Activated CD8-positive, alpha-beta T cell treated with anti-CD3 and anti-CD28 coated beads for 36 hours (primary cell): Measurements from ENCODE around the gene CAPN5. TPM values are rescaled to one million over a fixed set of nuclear protein-coding genes. Genes with fewer than 3 reads are reported as not detected.

Experiments used
- ATAC-seq: fragments of 200-7000 bp; cut with Tn5 transposase; one replicate; pipeline ENCODE4 v1.10.0; 2021; ENCODE audit warnings: mild to moderate bottlenecking, moderate library complexity
- CTCF ChIA-PET: fragments of 350-600 bp; sonication (Branson Sonifier 250); formaldehyde crosslinking; loops from one replicate; lab custom pipeline; 2021; ENCODE audit warnings: antibody characterized with exemption; lab: Charles Lee
- POLR2A ChIA-PET: fragments of 350-600 bp; sonication (Branson Sonifier 250); formaldehyde crosslinking; loops from one replicate; lab custom pipeline; 2021; ENCODE audit warnings: antibody characterized with exemption; lab: Charles Lee
- DNase-seq: peaks from one replicate; pipeline ENCODE4 v3.0.0-alpha.2; 2020
- H3K27ac Mint-ChIP-seq: one replicate; pipeline ENCODE4 v1.8.0; 2021; ENCODE audit warnings: mild to moderate bottlenecking, mixed read lengths
- H3K27me3 Mint-ChIP-seq: one replicate; pipeline ENCODE4 v1.8.0; 2021; ENCODE audit warnings: mixed read lengths
- H3K36me3 Mint-ChIP-seq: one replicate; pipeline ENCODE4 v1.8.0; 2021; ENCODE audit warnings: low read depth, mixed read lengths
- H3K4me1 Mint-ChIP-seq: one replicate; pipeline ENCODE4 v1.8.0; 2021; ENCODE audit warnings: low read depth, mixed read lengths
- H3K4me3 Mint-ChIP-seq: one replicate; pipeline ENCODE4 v1.8.0; 2021; ENCODE audit warnings: mild to moderate bottlenecking, moderate library complexity, mixed read lengths
- H3K9me3 Mint-ChIP-seq: one replicate; pipeline ENCODE4 v1.8.0; 2021; ENCODE audit warnings: mixed read lengths
- intact Hi-C: fragments of 100-400 bp; cut with micrococcal nuclease; formaldehyde crosslinking; loops from one replicate; pipeline ENCODE4 v1.10.0; 2022
- total RNA-seq, 2 experiments: library from RNA; stranded (reverse); gene quantifications; one replicate each; pipeline ENCODE4 v1.2.3, GENCODE V29; 2021
- TF ChIP-seq, protein P1 (sequence below): fragments of 200-600 bp; IDR thresholded peaks from one replicate; pipeline ENCODE4 v1.8.0; 2022; ENCODE audit warnings: antibody characterized with exemption, mild to moderate bottlenecking

Gene CAPN5
- total RNA-seq, 2 experiments from 2014 or later = 1.6 to 2.2 TPM

DNA sequence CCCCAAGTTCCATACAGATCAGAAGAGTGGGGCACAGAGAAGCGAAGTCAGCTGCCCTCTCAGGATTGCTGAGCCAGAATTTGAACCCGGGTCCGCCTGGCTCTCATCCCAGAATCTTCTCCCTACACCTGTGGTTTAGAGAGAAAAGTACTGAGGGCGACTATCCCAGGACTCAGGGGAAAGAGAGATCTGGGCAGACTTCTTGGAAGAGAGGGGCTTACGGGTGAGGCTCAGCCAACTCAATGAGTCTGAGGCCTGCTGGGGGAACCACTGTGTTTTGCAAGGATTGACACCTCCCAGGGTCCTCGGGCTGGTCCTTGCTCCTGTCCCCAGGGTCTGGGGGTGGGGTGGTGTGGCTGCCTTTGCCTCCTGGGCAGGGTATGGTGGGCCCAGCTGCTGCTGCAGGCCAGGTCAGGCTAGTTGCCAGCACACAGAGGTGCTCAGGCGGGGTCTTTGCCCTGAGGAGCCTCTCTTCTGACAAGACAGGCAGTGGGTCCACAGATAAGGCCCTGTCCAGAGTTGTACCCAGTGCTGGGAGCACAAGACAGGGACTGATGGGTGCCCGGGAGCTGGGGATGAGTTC is 1.2 kb downstream of the CAPN5 start:
- peak overlapping the region; percentile 77 for H3K4me3 Mint-ChIP-seq
- ChIA-PET POLR2A (no interaction called here), CTCF (interaction anchor here (0.6 to 1.1 kb wide), 2 partner anchors 12 to 72 kb away, joined by 3 read pairs; no protein-coding TSS in a partner anchor)
- TF ChIP-seq, protein P1, sequence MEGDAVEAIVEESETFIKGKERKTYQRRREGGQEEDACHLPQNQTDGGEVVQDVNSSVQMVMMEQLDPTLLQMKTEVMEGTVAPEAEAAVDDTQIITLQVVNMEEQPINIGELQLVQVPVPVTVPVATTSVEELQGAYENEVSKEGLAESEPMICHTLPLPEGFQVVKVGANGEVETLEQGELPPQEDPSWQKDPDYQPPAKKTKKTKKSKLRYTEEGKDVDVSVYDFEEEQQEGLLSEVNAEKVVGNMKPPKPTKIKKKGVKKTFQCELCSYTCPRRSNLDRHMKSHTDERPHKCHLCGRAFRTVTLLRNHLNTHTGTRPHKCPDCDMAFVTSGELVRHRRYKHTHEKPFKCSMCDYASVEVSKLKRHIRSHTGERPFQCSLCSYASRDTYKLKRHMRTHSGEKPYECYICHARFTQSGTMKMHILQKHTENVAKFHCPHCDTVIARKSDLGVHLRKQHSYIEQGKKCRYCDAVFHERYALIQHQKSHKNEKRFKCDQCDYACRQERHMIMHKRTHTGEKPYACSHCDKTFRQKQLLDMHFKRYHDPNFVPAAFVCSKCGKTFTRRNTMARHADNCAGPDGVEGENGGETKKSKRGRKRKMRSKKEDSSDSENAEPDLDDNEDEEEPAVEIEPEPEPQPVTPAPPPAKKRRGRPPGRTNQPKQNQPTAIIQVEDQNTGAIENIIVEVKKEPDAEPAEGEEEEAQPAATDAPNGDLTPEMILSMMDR = no peak
- H3K27ac Mint-ChIP-seq = no peak overlapping the region
- H3K36me3 Mint-ChIP-seq = no peaks in the 10 kb centered on the region
- H3K4me1 Mint-ChIP-seq = peaks cover 28% of the 10 kb centered on the region
- no peak for ATAC-seq
- H3K27me3 Mint-ChIP-seq = no peaks in the 10 kb centered on the region
- DNase-seq = no peak
- no peaks in the 10 kb centered on the region for H3K9me3 Mint-ChIP-seq
- intact Hi-C loops = no loop called here

DNA sequence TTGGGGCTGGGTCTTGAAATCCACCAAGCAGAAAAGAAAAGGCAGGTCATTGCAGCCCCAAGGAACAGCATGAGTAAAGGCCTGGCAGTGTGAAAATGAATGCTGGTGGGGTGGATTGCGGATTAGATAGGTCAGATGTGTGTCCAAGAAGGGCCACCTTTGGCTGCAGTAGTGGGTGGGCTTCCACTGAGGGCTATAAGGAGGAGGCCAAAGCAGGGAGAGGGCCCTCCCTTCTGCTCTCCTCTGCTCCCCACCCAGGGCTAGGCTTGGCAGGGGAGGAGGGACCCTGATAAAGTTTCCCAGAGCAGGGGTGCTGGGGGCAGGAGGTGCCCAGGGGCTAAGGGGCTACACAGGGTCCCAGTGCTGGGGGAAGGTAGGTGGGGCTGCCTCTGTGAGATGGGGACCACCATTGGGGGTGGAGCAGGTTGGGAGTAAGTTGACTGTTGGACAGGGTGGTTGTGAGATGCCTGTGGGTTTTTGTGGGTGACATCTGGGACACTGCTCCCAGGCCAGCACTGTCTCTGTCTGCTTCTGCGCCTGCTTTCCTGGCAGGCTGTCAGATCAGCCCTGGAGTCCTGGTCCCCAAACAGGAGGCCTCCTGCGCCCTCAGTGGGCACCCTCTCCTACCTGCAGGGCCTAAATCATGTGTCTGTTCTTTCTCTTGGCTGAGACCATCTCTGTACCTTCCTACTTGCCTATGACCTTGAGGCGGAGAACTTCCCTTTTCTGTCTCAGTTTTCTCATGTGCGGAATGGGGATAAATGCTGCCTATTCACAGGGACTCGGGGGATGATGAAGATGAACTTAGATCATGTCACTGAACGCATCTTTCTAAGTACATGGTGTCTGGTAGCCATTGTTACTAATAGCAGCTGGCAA is 1.9 kb downstream of the CAPN5 start:
- ChIA-PET POLR2A (no interaction called here), CTCF (interaction anchor here (0.6 to 2.8 kb wide), 4 partner anchors 11 to 73 kb away, joined by 3 to 11 read pairs (median 3); no protein-coding TSS in a partner anchor)
- intact Hi-C loops = no loop called here
- H3K27ac Mint-ChIP-seq = no peak overlapping the region
- H3K36me3 Mint-ChIP-seq = no peaks in the 10 kb centered on the region
- TF ChIP-seq, protein P1 = no peak
- peak overlapping the region; percentile 77 for H3K4me3 Mint-ChIP-seq
- H3K9me3 Mint-ChIP-seq = no peaks in the 10 kb centered on the region
- H3K4me1 Mint-ChIP-seq = peaks cover 35% of the 10 kb centered on the region
- no peaks in the 10 kb centered on the region for H3K27me3 Mint-ChIP-seq
- ATAC-seq (no peak), DNase-seq (no peak)

DNA sequence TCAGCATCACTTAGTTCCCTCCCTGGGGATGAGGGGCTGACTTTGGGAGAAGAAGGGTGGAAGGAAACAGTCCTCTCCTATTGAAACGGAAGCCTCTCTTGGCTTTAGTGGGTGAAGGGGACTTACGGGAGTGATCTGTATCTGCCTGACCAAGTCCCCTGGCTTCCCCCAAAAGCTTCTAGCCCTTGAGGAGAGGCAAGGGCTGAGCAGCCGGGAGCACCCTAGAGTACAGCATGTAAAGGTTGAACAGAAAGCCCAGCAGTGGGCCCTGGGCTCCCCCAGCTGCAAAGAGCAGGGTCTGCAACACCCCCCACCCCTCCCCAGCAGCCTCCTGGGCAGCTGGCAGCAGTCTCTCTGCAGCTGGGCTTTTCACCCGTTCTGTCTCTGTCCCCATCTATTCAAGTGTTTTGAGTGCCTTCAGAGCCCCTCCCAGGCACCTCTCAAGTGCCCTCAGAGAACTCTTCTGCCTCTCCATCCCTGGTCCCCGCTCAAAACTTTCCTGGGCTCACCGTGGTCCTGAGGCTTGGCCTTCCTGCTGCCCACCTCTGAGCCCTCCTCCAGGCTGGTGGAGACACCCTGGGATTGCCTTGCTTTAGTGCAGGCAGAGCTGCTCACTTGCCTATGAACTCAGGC is 2.7 kb downstream of the CAPN5 start:
- Mint-ChIP-seq H3K4me3 (no peak overlapping the region), H3K27ac (no peak overlapping the region), H3K27me3 (no peaks in the 10 kb centered on the region), H3K4me1 (peaks cover 36% of the 10 kb centered on the region), H3K9me3 (no peaks in the 10 kb centered on the region), H3K36me3 (no peaks in the 10 kb centered on the region)
- POLR2A ChIA-PET = no interaction called here
- no peak for ATAC-seq
- CTCF ChIA-PET = interaction anchor here (0.8 to 2.8 kb wide), 2 partner anchors 13 to 22 kb away, joined by 3 to 11 read pairs; no protein-coding TSS in a partner anchor
- TF ChIP-seq, protein P1 = no peak
- no peak for DNase-seq
- intact Hi-C loops = no loop called here

DNA sequence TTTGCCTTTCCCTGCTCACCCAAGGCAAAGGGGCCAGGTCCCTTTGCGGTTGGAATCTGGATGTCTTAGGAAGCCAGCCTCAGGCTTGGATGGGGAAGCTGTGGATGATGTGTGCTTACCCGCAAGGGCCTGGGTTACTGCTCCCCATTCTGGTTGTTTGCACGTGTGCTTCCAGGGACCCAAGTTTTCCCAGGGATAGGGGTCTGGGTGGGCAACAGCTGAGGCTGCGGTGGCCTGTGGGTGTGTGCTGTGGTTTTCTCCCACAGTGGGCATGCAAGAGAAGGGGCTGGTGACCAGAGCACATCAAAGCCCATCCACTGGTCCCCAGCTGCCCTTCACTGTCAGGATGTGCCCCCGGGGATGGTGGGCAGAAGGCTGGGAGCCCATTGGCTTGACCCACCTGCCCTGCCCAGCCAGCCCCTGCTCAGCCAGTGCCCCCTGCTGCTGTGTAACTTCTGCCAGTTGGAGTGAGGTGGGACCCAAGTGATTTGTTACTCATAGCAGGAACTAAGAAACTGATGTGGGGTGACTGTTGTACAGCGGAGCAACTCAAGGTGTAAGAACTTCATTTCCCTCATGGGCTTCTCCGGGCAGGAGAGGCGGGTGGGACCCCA is 3.3 kb downstream of the CAPN5 start:
- Mint-ChIP-seq H3K9me3 (no peaks in the 10 kb centered on the region), H3K27me3 (no peaks in the 10 kb centered on the region), H3K4me3 (no peak overlapping the region), H3K4me1 (peaks cover 36% of the 10 kb centered on the region), H3K36me3 (no peaks in the 10 kb centered on the region), H3K27ac (no peak overlapping the region)
- ChIA-PET CTCF (interaction anchor here (2.8 kb wide), 1 partner anchor 21 kb away, joined by 11 read pairs; no protein-coding TSS in a partner anchor), POLR2A (no interaction called here)
- no peak for DNase-seq
- intact Hi-C loops = no loop called here
- ATAC-seq = no peak
- TF ChIP-seq, protein P1 = no peak
